ENCODE data around the gene SLC12A5.
A peak's percentile ranks its signal among the peaks of the same experiment; 100 is the strongest.

The SLC12A5 gene

DNA sequence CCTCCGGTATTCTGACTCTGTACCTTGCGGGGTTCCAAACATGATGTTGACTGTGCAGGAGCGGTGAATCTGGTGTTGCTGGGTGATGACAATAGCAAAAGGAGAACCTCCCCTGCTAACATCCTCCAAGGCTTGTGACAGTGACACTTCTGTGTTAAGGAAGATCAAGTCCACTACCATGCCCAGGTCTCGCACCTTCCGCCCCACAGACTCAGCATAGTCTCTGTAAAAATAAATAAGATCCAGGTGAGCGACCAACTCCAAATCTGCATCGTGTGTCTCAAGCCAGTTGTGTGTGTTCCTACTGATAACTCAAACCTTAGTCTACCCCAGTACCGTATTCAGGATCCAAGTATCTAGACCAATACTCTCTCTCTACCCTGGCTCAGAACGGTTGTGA is 36.0 kb downstream of the SLC12A5 start:
- no peaks in the 10 kb centered on the region for H3K36me3 Mint-ChIP-seq
- H3K9me3 Mint-ChIP-seq: no peaks in the 10 kb centered on the region
- no peak overlapping the region for H3K4me3 Mint-ChIP-seq
- H3K4me1 Mint-ChIP-seq: peaks cover 56% of the 10 kb centered on the region
- H3K27ac Mint-ChIP-seq: peak overlapping the region; percentile 94
- ATAC-seq (no peak), DNase-seq (ENCODE audit: low spot score in 2 of 2) (peak in 1 of 2 donors; percentile 35)

DNA sequence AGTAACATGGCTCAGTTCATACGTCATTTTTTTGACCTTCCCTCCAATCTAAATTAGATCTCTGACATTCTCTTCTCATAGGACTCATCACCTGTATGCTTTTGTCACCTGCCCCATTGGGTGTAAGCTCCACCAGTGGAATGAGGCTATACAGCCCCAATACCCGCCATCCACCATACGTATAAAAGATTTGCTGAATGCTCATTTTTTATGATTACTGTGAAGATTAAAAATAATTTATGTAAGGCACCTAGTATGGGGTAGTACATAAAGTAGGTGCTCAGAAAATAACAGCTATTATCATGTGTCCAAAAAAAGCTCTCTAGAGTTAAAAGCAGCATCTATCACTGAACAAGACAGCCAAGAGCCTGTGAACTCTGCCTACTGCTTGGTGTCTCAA is 36.7 kb downstream of the SLC12A5 start:
- no peak overlapping the region for H3K27ac Mint-ChIP-seq

DNA sequence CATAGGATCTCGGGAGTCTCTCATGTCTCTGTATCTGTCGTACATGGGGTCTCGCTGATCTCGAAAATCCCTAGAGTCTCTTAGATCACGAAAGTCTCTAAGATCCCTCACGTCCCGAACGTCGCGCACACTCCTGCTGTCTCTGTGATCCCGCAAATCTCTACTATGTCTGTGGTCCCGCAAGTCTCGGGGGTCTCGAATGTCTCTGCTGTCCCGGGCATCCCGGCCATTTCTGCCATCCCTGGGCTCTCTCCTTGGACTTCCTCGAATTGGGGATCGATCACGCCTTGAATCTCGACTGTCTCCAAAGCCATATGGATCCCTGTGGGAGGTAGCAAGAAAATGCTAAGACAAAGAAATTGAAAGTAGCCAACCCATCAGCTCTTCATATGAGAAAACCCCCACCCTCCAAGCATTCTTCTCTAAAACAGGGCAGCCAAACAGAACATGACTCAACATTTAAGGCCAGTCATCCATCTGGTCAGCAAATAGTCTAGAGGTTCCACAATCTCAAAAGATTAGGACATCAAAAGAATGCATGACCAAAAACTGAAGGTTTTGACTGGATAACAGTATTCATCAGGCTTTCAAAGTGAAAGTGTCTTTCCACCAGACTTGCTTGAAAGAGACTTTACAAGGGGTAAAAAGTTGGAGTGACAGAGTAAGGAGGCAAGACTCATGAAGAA is 41.3 kb downstream of the SLC12A5 start:
- Mint-ChIP-seq H3K4me3 (no peak overlapping the region), H3K36me3 (peaks cover 7% of the 10 kb centered on the region), H3K9me3 (no peaks in the 10 kb centered on the region), H3K4me1 (peaks cover 13% of the 10 kb centered on the region), H3K27ac (no peak overlapping the region)
- no peak for ATAC-seq
- DNase-seq (ENCODE audit: low spot score in 2 of 2): no peak

More for the DNA sequence above, 36.7 kb downstream of the SLC12A5 start:
- DNase-seq (ENCODE audit: low spot score in 2 of 2) (no peak), ATAC-seq (no peak)
- H3K4me3 Mint-ChIP-seq: no peak overlapping the region
- H3K4me1 Mint-ChIP-seq: peaks cover 49% of the 10 kb centered on the region
- H3K36me3 Mint-ChIP-seq: no peaks in the 10 kb centered on the region
- no peaks in the 10 kb centered on the region for H3K9me3 Mint-ChIP-seq

- no peak for DNase-seq (ENCODE audit: low spot score in 2 of 2)
- Mint-ChIP-seq H3K4me3 (no peak overlapping the region), H3K4me1 (peaks cover 8% of the 10 kb centered on the region), H3K27ac (no peak overlapping the region), H3K36me3 (peaks cover 7% of the 10 kb centered on the region), H3K9me3 (no peaks in the 10 kb centered on the region)
- ATAC-seq: no peak
Observed at GRCh38 chr20:46071573-46071972, 42.6 kb downstream of the SLC12A5 start.

DNA sequence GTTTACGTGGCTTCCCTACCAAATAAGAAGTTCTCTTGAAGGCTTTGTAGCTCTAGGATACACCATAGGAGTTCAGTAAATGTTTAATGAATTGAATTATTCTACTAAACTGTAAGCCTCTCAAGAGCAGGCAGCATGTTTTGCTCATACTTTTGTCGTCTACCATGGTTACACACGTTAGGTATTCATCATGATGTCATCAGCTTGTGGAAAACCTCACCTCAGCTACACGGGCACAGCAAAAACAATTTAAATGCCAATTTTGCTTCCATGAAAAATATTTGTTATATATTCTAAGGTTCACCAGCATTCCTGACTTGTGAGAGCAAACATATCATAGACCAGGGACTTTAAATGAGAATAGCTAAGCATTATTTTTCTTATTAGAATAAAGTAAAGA is 44.0 kb downstream of the SLC12A5 start:
- ATAC-seq: no peak
- H3K9me3 Mint-ChIP-seq: no peaks in the 10 kb centered on the region
- H3K36me3 Mint-ChIP-seq: peaks cover 7% of the 10 kb centered on the region
- no peak overlapping the region for H3K4me3 Mint-ChIP-seq
- H3K4me1 Mint-ChIP-seq: peaks cover 8% of the 10 kb centered on the region
- no peak overlapping the region for H3K27ac Mint-ChIP-seq
- no peak for DNase-seq (ENCODE audit: low spot score in 2 of 2)

GRCh38 chr20:46073443-46073842 is 44.4 kb downstream of the SLC12A5 start:
- H3K36me3 Mint-ChIP-seq: peaks cover 7% of the 10 kb centered on the region
- ATAC-seq (no peak), DNase-seq (ENCODE audit: low spot score in 2 of 2) (no peak)
- H3K27ac Mint-ChIP-seq: no peak overlapping the region
- peaks cover 8% of the 10 kb centered on the region for H3K4me1 Mint-ChIP-seq
- no peak overlapping the region for H3K4me3 Mint-ChIP-seq
- H3K9me3 Mint-ChIP-seq: no peaks in the 10 kb centered on the region

- DNase-seq (ENCODE audit: low spot score in 2 of 2) (no peak), ATAC-seq (no peak)
- Mint-ChIP-seq H3K4me3 (no peak overlapping the region), H3K27ac (no peak overlapping the region), H3K4me1 (peaks cover 8% of the 10 kb centered on the region), H3K36me3 (peaks cover 10% of the 10 kb centered on the region), H3K9me3 (no peaks in the 10 kb centered on the region)
Observed at GRCh38 chr20:46074006-46074405, 45.0 kb downstream of the SLC12A5 start.

- Mint-ChIP-seq H3K27ac (no peak overlapping the region), H3K4me3 (no peak overlapping the region), H3K4me1 (peaks cover 12% of the 10 kb centered on the region), H3K36me3 (peaks cover 16% of the 10 kb centered on the region), H3K9me3 (no peaks in the 10 kb centered on the region)
- no peak for DNase-seq (ENCODE audit: low spot score in 2 of 2)
- ATAC-seq: no peak
Observed at GRCh38 chr20:46076806-46077205, 47.8 kb downstream of the SLC12A5 start.

- DNase-seq (ENCODE audit: low spot score in 2 of 2) (no peak), ATAC-seq (no peak)
- H3K4me3 Mint-ChIP-seq: no peak overlapping the region
- peaks cover 19% of the 10 kb centered on the region for H3K4me1 Mint-ChIP-seq
- no peak overlapping the region for H3K27ac Mint-ChIP-seq
- no peaks in the 10 kb centered on the region for H3K9me3 Mint-ChIP-seq
- peaks cover 16% of the 10 kb centered on the region for H3K36me3 Mint-ChIP-seq
Observed at GRCh38 chr20:46077642-46078305, 48.8 kb downstream of the SLC12A5 start.

DNA sequence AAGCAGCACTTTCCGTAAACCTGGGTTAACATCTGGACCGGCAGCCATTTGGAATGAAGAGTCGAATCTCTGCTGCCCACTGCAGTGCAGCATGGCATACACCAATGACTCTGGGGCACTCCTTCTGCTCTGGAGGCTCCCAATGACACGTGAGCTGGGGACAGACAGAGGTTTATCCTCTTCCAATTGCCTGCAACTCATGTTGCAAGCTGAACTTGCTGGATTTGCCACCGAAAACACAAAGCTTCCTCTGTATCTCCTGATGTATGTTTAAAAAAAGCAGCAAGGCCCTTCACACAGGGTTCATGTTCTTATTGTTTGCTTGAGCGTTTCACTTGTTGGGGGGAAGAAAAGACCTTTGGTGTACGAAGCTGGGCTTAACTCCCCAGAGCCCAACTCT is 49.9 kb downstream of the SLC12A5 start:
- peaks cover 27% of the 10 kb centered on the region for H3K4me1 Mint-ChIP-seq
- DNase-seq (ENCODE audit: low spot score in 2 of 2): no peak
- no peaks in the 10 kb centered on the region for H3K9me3 Mint-ChIP-seq
- no peak for ATAC-seq
- no peak overlapping the region for H3K27ac Mint-ChIP-seq
- H3K4me3 Mint-ChIP-seq: no peak overlapping the region
- H3K36me3 Mint-ChIP-seq: peaks cover 16% of the 10 kb centered on the region

DNA sequence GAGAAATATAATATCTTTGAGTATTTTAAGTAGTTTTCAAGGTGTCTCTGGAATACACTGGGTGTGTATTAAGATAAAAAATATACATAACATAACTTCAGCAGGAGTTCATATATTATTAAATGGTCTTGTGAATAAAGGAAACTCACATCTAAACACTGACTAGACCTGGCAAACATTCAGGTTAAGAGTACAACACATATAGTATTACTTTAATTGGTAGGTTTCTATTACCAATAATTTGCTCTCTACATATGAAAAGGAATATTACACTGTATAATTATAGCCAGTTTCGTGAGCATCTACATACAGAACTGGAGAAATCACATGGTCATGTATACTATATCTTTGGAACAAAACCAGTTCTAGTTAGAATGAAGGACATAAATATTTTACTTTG is 52.1 kb downstream of the SLC12A5 start:
- peaks cover 17% of the 10 kb centered on the region for H3K36me3 Mint-ChIP-seq
- no peak overlapping the region for H3K27ac Mint-ChIP-seq
- no peak overlapping the region for H3K4me3 Mint-ChIP-seq
- no peak for DNase-seq (ENCODE audit: low spot score in 2 of 2)
- peaks cover 38% of the 10 kb centered on the region for H3K4me1 Mint-ChIP-seq
- no peak for ATAC-seq
- H3K9me3 Mint-ChIP-seq: no peaks in the 10 kb centered on the region

DNA sequence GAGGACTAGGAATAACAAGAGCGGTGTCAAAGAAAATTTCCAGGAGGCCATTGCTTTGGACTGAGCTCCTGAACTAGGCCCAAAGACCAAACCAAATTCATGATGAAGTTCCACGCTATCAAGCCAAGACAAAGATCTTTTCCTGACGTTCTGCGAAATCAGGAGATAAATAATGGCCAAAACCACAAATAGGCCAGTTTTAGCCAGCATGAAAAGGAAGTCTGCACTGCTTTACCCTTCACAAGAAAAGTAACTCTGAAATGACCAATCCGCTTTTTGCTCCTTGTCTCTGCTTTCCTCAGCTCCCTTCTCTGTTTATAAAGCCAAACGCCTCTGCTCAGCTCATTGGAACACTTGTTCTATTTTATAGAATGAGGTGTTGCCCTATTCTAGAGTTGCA is 54.1 kb downstream of the SLC12A5 start:
- Mint-ChIP-seq H3K9me3 (no peaks in the 10 kb centered on the region), H3K4me1 (peaks cover 55% of the 10 kb centered on the region), H3K36me3 (peaks cover 30% of the 10 kb centered on the region), H3K27ac (no peak overlapping the region), H3K4me3 (no peak overlapping the region)
- ATAC-seq (no peak), DNase-seq (ENCODE audit: low spot score in 2 of 2) (no peak)

DNA sequence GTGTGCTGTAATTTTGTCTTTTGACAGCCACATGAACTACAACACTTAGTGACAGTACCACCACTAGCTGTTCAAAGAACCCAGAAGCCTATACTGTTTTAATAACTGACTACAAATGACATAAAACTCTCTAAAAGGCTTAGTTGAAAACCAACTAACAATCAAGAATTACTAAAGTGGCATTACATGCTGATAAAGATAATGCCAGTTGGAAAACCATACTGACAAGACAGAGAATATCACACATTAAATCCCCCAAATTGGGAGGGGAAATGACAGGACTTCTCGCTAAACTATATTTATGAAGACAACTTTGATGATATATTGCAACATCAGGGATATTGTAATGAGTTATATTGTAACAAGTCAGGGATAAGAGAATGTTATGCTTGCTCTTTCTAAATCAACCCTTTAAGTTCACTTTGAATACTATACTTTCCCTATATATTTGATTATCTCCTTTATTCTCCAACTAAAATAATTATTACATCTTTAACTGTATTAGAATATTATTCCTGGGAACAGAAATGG is 54.6 kb downstream of the SLC12A5 start:
- ATAC-seq: no peak

DNA sequence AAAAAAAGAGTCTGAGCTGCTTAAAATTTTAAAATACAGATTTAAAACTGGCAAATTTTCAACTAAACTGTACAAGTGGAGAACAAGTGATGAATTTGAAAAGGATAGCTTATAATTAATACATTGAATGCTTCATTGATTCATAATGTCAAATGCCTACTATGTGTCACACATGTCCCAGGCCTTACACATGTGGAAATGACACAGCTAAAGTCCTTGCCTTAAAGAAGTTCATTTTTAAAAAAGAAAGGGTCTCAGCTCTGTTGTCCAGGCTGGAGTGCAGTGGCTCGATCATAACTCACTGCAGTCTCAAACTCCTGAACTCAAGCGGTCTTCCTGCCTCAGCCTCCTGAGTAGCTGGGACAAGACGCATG is 55.8 kb downstream of the SLC12A5 start:
- H3K27ac Mint-ChIP-seq: no peak overlapping the region
- no peaks in the 10 kb centered on the region for H3K9me3 Mint-ChIP-seq
- DNase-seq (ENCODE audit: low spot score in 2 of 2) (no peak), ATAC-seq (no peak)
- H3K4me3 Mint-ChIP-seq: no peak overlapping the region
- peaks cover 28% of the 10 kb centered on the region for H3K36me3 Mint-ChIP-seq
- H3K4me1 Mint-ChIP-seq: peaks cover 58% of the 10 kb centered on the region

More for the DNA sequence above, 54.6 kb downstream of the SLC12A5 start:
- no peak for DNase-seq (ENCODE audit: low spot score in 2 of 2)
- Mint-ChIP-seq H3K36me3 (peaks cover 30% of the 10 kb centered on the region), H3K4me3 (no peak overlapping the region), H3K4me1 (peaks cover 58% of the 10 kb centered on the region), H3K9me3 (no peaks in the 10 kb centered on the region), H3K27ac (no peak overlapping the region)

GRCh38 chr20:46085179-46085851 is 56.3 kb downstream of the SLC12A5 start:
- ATAC-seq (no peak), DNase-seq (ENCODE audit: low spot score in 2 of 2) (no peak)
- Mint-ChIP-seq H3K36me3 (peaks cover 28% of the 10 kb centered on the region), H3K4me1 (peaks cover 63% of the 10 kb centered on the region), H3K27ac (no peak overlapping the region), H3K4me3 (no peak overlapping the region), H3K9me3 (no peaks in the 10 kb centered on the region)

DNA sequence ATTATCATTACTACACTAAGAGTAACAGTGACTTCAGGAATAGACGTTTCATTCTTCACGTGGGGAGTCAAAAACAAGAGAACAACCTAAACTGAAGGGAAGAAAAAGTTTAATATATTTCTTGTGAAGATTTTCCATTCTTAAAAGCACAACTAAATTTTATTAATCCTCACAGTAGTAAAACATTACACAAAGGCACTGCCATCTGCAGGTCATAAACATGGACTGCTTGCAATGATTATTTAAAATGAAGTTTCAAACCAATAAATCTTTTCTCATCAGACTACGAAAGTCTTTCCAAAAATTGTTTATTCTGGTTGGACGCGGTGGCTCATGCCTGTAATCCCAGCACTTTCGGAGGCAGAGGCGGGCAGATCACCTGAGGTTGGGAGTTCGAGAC is 58.1 kb downstream of the SLC12A5 start:
- DNase-seq (ENCODE audit: low spot score in 2 of 2): no peak

More for the DNA sequence above, 58.1 kb downstream of the SLC12A5 start:
- H3K36me3 Mint-ChIP-seq: peaks cover 28% of the 10 kb centered on the region
- H3K4me1 Mint-ChIP-seq: peaks cover 58% of the 10 kb centered on the region
- H3K27ac Mint-ChIP-seq: no peak overlapping the region
- no peaks in the 10 kb centered on the region for H3K9me3 Mint-ChIP-seq
- no peak for ATAC-seq
- H3K4me3 Mint-ChIP-seq: no peak overlapping the region

Data from stimulated activated effector memory CD8-positive, alpha-beta T cell treated with anti-CD3 and anti-CD28 coated beads, Interleukin-12 subunit alpha, Interleukin-12 subunit beta, amount 100 ng/mL, for 72 hours (primary cell).